Activated T-cell treated with anti-CD3 and anti-CD28 coated beads for 4 hours (primary cell): ENCODE results near the gene UNG.

ENCODE experiments used
- DNase-seq: peaks from one replicate; pipeline ENCODE4 v3.0.0-alpha.2; 2020

The UNG gene

GRCh38 chr12:109092497-109093021 is 4.8 kb upstream of the UNG start:
- DNase-seq, result no peak

- peak; percentile 89 for DNase-seq
Measured at GRCh38 chr12:109093022-109093918, 4.1 kb upstream of the UNG start, which contains the start of gene ALKBH2. Gene ALKBH2, minus strand, starts transcription at chr12:109093472. Its CDS starts 686 bp downstream, at chr12:109092786.

- DNase-seq, result no peak
Measured at GRCh38 chr12:109097140-109097434, 310 bp upstream of the UNG start.

GRCh38 chr12:109098183-109098604 is 797 bp downstream of the UNG start:
- no peak for DNase-seq

- DNase-seq, result no peak
Measured at GRCh38 chr12:109098651-109099050, 1.3 kb downstream of the UNG start.

- no peak for DNase-seq
Measured at GRCh38 chr12:109099431-109100020, 2.1 kb downstream of the UNG start.

- no peak for DNase-seq
Measured at GRCh38 chr12:109100741-109101140, 3.3 kb downstream of the UNG start.

GRCh38 chr12:109102491-109102890 is 5.1 kb downstream of the UNG start:
- DNase-seq, result no peak

- no peak for DNase-seq
Measured at GRCh38 chr12:109105176-109105575, 7.8 kb downstream of the UNG start.

GRCh38 chr12:109109746-109110350 is 12.5 kb downstream of the UNG start:
- no peak for DNase-seq

- peak; percentile 24 for DNase-seq
Measured at GRCh38 chr12:109110988-109111495, 13.6 kb downstream of the UNG start.

- DNase-seq, result no peak
Measured at GRCh38 chr12:109112720-109113465, 15.5 kb downstream of the UNG start.

GRCh38 chr12:109113661-109114321 is 16.4 kb downstream of the UNG start:
- no peak for DNase-seq

- no peak for DNase-seq
Measured at GRCh38 chr12:109114644-109115043, 17.2 kb downstream of the UNG start.

GRCh38 chr12:109115404-109115757 is 18.0 kb downstream of the UNG start:
- no peak for DNase-seq

GRCh38 chr12:109115758-109116610 is 18.6 kb downstream of the UNG start, which contains the start of gene ACACB:
Gene ACACB, plus strand, starts transcription at chr12:109116587. Its CDS starts 22,819 bp downstream, at chr12:109139406.
- no peak for DNase-seq

GRCh38 chr12:109116611-109116949 is 19.2 kb downstream of the UNG start:
- no peak for DNase-seq

GRCh38 chr12:109120095-109120494 is 22.7 kb downstream of the UNG start:
- DNase-seq, result no peak

- no peak for DNase-seq
Measured at GRCh38 chr12:109120557-109120956, 23.2 kb downstream of the UNG start.

GRCh38 chr12:109121346-109121880 is 24.0 kb downstream of the UNG start:
- DNase-seq, result no peak
